HepG2 (cell line): Measurements from ENCODE around the gene INHBB. TPM values are rescaled to one million over a fixed set of nuclear protein-coding genes. Genes with fewer than 3 reads are reported as not detected.

ENCODE experiments used
- ATAC-seq: fragments of 200-7000 bp; cut with Tn5 transposase; 3 replicates; pipeline ENCODE4 v1.9.1; 2020; ENCODE audit warnings: mild to moderate bottlenecking, moderate library complexity
- BruUV-seq: library from RNA; stranded (reverse); fragments of 400-500 nt; replicated peaks from 2 replicates; lab custom pipeline; 2021; lab: Mats Ljungman, UMichigan
- CTCF ChIA-PET: fragments of 300-600 bp; formaldehyde crosslinking; extraction: SDS; loops from one replicate; lab custom pipeline; 2021; ENCODE audit warnings: low total read pairs, inconsistent platforms, low intra/inter-chr PET ratio; lab: Yijun Ruan, JAX
- POLR2A ChIA-PET: fragments of 350-600 bp; sonication (Branson Sonifier 250); formaldehyde crosslinking; loops from one replicate; lab custom pipeline; 2020; ENCODE audit warnings: antibody characterized with exemption, inconsistent platforms; lab: Yijun Ruan, JAX
- DNase-seq: peaks from one replicate; pipeline ENCODE4 v3.0.0-alpha.2; 2015; ENCODE audit warnings: low spot score
- FAIRE-seq: peaks from 3 replicates; lab custom pipeline; 2011; peaks lifted over from hg19 to GRCh38; lab: Jason Lieb, UNC
- H2AFZ ChIP-seq: one replicate; pipeline ENCODE4 v1.6.1; 2011; ENCODE audit warnings: low read length, inconsistent platforms
- H3K27ac ChIP-seq: fragments of 300-600 bp; 3 replicates; pipeline ENCODE4 v1.8.0; 2011; ENCODE audit warnings: mixed run types, mild to moderate bottlenecking, mixed read lengths, low read length, inconsistent platforms; ENCODE audit not compliant: insufficient read depth; ENCODE audit errors: extremely low read length
- H3K27me3 ChIP-seq, 2 experiments: fragments of 200-600 bp in 1 of 2; 2 replicates in 1 of 2; 3 replicates in 1 of 2; pipeline versions ENCODE4 v1.6.0 to v1.8.0; 2011; ENCODE audit warnings: low read length in 2 of 2, mild to moderate bottlenecking in 2 of 2, moderate library complexity in 2 of 2, inconsistent platforms in 1 of 2; ENCODE audit not compliant: insufficient read depth in 2 of 2, control insufficient read depth in 1 of 2
- H3K36me3 ChIP-seq, 2 experiments: fragments of 200-600 bp in 1 of 2; replicated peaks in 1 of 2; 2 replicates in 1 of 2; 3 replicates in 1 of 2; pipeline versions ENCODE4 v1.5.1 to v1.8.0; 2011; ENCODE audit warnings: low read length in 2 of 2, inconsistent platforms in 1 of 2; ENCODE audit not compliant: insufficient read depth in 2 of 2, control insufficient read depth in 1 of 2
- H3K4me1 ChIP-seq: 2 replicates; pipeline ENCODE4 v1.5.1; 2012; ENCODE audit warnings: low read length, inconsistent platforms; ENCODE audit not compliant: insufficient read depth
- H3K4me2 ChIP-seq: 2 replicates; pipeline ENCODE4 v1.6.0; 2011; ENCODE audit warnings: low read depth, low read length, inconsistent platforms
- H3K4me3 ChIP-seq, 3 experiments: fragments of 200-600 bp in 1 of 3; sonication (generic), shearing (Covaris generic) in 1 of 3; replicated peaks in 1 of 3; 2 replicates each; pipeline ENCODE4 v1.5.1; 2011 to 2016; ENCODE audit warnings: low read length in 3 of 3, inconsistent platforms in 2 of 3, low read depth in 2 of 3, mild to moderate bottlenecking in 2 of 3, control low read depth in 1 of 3, mixed read lengths in 1 of 3; ENCODE audit not compliant: insufficient read depth in 1 of 3
- H3K79me2 ChIP-seq: one replicate; pipeline ENCODE4 v1.6.1; 2011; ENCODE audit warnings: low read length, inconsistent platforms; ENCODE audit not compliant: insufficient read depth
- H3K9ac ChIP-seq: 2 replicates; pipeline ENCODE4 v1.6.0; 2011; ENCODE audit warnings: mild to moderate bottlenecking, low read depth, low read length, inconsistent platforms; ENCODE audit not compliant: insufficient read depth
- H3K9me3 ChIP-seq: 2 replicates; pipeline ENCODE4 v1.5.1; 2012; ENCODE audit warnings: mild to moderate bottlenecking, low read length
- H4K20me1 ChIP-seq: 2 replicates; pipeline ENCODE4 v1.6.0; 2011; ENCODE audit warnings: inconsistent platforms, mild to moderate bottlenecking, low read length, moderate library complexity; ENCODE audit not compliant: insufficient read depth
- MAFF ChIP-seq: IDR thresholded peaks from 2 replicates; pipeline ENCODE4 v1.6.1; 2011; ENCODE audit warnings: low read depth, low read length, improper control_type of control experiment
- MYNN ChIP-seq: sonication (generic); formaldehyde crosslinking; IDR thresholded peaks from 2 replicates; pipeline ENCODE4 v1.4.0; 2020; ENCODE audit warnings: mild to moderate bottlenecking, low read depth, missing genetic modification reagents
- ZNF275 ChIP-seq: sonication (generic); formaldehyde crosslinking; IDR thresholded peaks from 2 replicates; pipeline ENCODE4 v1.8.0; 2022; ENCODE audit warnings: missing genetic modification reagents, mild to moderate bottlenecking, inconsistent platforms, borderline replicate concordance
- ZNF292 ChIP-seq: sonication (generic); formaldehyde crosslinking; IDR thresholded peaks from 2 replicates; pipeline ENCODE4 v1.8.1; 2022; ENCODE audit warnings: mild to moderate bottlenecking, low read depth, missing genetic modification reagents, borderline replicate concordance
- ZNF543 ChIP-seq: sonication (generic); formaldehyde crosslinking; IDR thresholded peaks from 2 replicates; pipeline ENCODE4 v1.4.0; 2020; ENCODE audit warnings: mild to moderate bottlenecking, missing genetic modification reagents
- ZNF569 ChIP-seq: sonication (generic); formaldehyde crosslinking; IDR thresholded peaks from 2 replicates; pipeline ENCODE4 v1.5.0; 2020; ENCODE audit warnings: mild to moderate bottlenecking, missing genetic modification reagents, moderate library complexity, borderline replicate concordance
- ZNF570 ChIP-seq: sonication (generic); formaldehyde crosslinking; IDR thresholded peaks from 2 replicates; pipeline ENCODE4 v1.4.0; 2020; ENCODE audit warnings: mild to moderate bottlenecking, missing genetic modification reagents, borderline replicate concordance
- ZNF646 ChIP-seq: sonication (generic); formaldehyde crosslinking; IDR thresholded peaks from 2 replicates; pipeline ENCODE4 v1.9.0; 2021; ENCODE audit warnings: mild to moderate bottlenecking, missing genetic modification reagents
- ZNF687 ChIP-seq: sonication (generic); formaldehyde crosslinking; IDR thresholded peaks from 2 replicates; pipeline ENCODE4 v1.5.1; 2020; ENCODE audit warnings: mild to moderate bottlenecking, missing genetic modification reagents, moderate library complexity
- ZSCAN31 ChIP-seq: sonication (generic); formaldehyde crosslinking; IDR thresholded peaks from 2 replicates; pipeline ENCODE4 v1.5.0; 2020; ENCODE audit warnings: low read depth, mild to moderate bottlenecking, missing genetic modification reagents
- WGBS: methylation state at CpG from one replicate; pipeline ENCODE4 v1.1.6; 2017; ENCODE audit warnings: low lambda C conversion rate; 5-methylcytosine and 5-hydroxymethylcytosine counted together
- in situ Hi-C: cut with HindIII; loops from 2 replicates; pipeline ENCODE4 v1.10.0; 2017; ENCODE audit warnings: low pct_unique_long_range_greater_than_20kb; ENCODE audit not compliant: extremely low pct_ligation_motif_present
- intact Hi-C: fragments of 100-400 bp; cut with micrococcal nuclease; formaldehyde crosslinking; loops from one replicate; pipeline ENCODE4 v1.10.0; 2022; ENCODE audit not compliant: unreplicated experiment
- polyA plus RNA-seq, 8 experiments: library from polyadenylated mRNA; depleted of rRNA in 3 of 8; stranded (reverse) in 7 of 8; unstranded in 1 of 8; fragments of >200 nt; fragmentation: Illumina TruSeq in 4 of 8; extraction: Trizol in 4 of 8; gene quantifications; 2 replicates each; pipeline versions ENCODE4 v1.2.1 to v1.2.3, GENCODE V29; 2011 to 2016; ENCODE audit warnings: low read depth in 4 of 8, missing spikeins in 1 of 8, mixed read lengths in 1 of 8; ENCODE audit not compliant: insufficient read depth in 1 of 8
- total RNA-seq, 5 experiments: library from RNA; depleted of rRNA; stranded (reverse); fragments of >200 nt; fragmentation: Illumina TruSeq; extraction: Trizol; gene quantifications; 2 replicates each; pipeline ENCODE4 v1.2.3, GENCODE V29; 2016; ENCODE audit warnings: low read depth in 1 of 5

The INHBB gene
- total and polyA plus RNA-seq, 2 of the 13 experiments (the other 11 are each of a cell fraction or from before 2014, with no cell fraction given) = 0.20 to 1.7 TPM

GRCh38 chr2:120388222-120389035 lies 42.5 kb downstream of the INHBB start:
- no peaks in the 10 kb centered on the region; a peak in 2 of 5 replicates for H3K27me3 ChIP-seq
- no TSS peak for BruUV-seq
- no peak overlapping the region for H3K9ac ChIP-seq
- DNase-seq (no peak), FAIRE-seq (no peak), ATAC-seq (no peak)
- H2AFZ ChIP-seq = no peak overlapping the region
- ChIA-PET POLR2A (interaction anchor here (1.0 kb wide), 1 partner anchor 11 kb away, joined by 3 read pairs; no protein-coding TSS in a partner anchor), CTCF (no interaction called here)
- 31% methylated on average over 9 of the region's 9 CpGs for WGBS
- no peak overlapping the region for H3K4me3 ChIP-seq
- H3K79me2 ChIP-seq = no peaks in the 10 kb centered on the region
- intact Hi-C loops (no loop called here), in situ Hi-C loops (no loop called here)
- no peak overlapping the region for H3K27ac ChIP-seq
- no peak overlapping the region for H3K4me2 ChIP-seq
- H4K20me1 ChIP-seq = peaks cover 2% of the 10 kb centered on the region; the same call in 1 of the 2 replicates
- peaks cover 26% of the 10 kb centered on the region for H3K4me1 ChIP-seq
- H3K9me3 ChIP-seq = no peaks in the 10 kb centered on the region
- H3K36me3 ChIP-seq = no peaks in the 10 kb centered on the region
- TF ChIP-seq ZNF569 (CRISPR knock-in tag) (no peak), ZNF543 (no peak), ZNF687 (CRISPR knock-in tag) (no peak), MYNN (no peak), ZNF275 (no peak), ZNF646 (no peak), ZNF570 (CRISPR knock-in tag) (no peak), ZSCAN31 (CRISPR knock-in tag) (no peak), MAFF (no peak), ZNF292 (no peak)
